GM19467 (cell line): ENCODE measurements around the gene KRT32.

Experiments
- ATAC-seq: cut with Tn5 transposase; IDR thresholded peaks from one replicate; pipeline ENCODE4 v1.9.1; 2021; ENCODE audit warnings: mild to moderate bottlenecking, moderate library complexity; ENCODE audit not compliant: unreplicated experiment

The KRT32 gene

DNA sequence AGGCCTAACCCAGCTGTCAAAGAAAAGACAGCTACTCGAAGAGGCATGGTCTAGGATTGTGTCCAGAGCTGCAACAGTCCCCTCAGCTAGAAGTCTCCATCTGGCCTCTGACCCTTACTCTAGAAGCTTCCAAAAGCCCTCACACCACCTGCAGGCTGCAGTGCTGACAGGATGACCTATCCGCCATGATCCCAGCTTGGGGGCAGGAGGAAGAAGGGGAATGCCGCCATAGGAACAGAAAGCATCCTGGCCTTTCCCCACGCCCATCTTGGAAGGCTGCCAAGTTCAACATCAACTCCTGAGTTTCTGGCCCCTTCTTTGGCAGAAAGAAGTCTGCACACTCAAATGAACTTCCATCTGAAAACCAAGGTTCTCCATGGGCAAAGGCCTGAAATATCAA lies 25.6 kb upstream of the KRT32 start:
- ATAC-seq, result no peak

DNA sequence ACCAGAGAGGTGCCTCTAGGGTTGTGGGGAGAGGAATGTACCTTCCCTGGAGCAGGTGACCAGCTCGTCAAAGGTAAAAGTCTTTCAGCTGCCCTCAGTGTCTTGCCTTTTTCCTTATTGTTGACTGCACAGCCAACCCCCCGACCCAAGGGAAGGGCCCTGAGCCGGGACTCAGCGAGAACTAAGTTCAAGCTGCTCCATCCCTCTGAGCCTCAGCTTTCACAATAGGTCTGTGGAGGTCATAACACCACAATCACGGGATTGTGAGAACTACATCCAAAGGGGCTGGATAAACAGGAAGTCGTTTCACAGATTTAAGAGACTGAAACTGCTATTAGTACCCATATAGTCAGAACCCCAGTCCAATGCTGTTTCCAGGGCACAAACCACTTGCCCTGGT lies 25.2 kb upstream of the KRT32 start:
- no peak for ATAC-seq

DNA sequence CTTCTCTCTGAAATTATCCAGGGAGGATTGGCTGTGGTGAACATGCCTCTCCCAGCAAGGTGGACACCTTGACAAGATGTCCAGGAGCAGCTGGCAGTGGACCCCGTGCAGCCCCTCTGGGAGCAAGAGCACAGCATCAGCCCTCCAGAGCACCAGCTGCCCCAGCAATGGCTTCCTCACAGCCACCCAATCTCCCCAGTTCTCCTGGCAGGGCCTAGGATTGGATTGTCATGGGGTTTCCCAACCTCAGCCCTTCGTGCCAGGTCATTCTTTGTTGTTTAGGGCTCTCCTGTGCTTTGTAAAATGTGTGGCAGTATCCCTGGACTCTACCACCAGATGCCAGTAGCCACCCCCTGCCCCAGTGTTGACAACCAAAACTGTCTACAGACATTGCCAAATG lies 24.3 kb upstream of the KRT32 start:
- no peak for ATAC-seq

DNA sequence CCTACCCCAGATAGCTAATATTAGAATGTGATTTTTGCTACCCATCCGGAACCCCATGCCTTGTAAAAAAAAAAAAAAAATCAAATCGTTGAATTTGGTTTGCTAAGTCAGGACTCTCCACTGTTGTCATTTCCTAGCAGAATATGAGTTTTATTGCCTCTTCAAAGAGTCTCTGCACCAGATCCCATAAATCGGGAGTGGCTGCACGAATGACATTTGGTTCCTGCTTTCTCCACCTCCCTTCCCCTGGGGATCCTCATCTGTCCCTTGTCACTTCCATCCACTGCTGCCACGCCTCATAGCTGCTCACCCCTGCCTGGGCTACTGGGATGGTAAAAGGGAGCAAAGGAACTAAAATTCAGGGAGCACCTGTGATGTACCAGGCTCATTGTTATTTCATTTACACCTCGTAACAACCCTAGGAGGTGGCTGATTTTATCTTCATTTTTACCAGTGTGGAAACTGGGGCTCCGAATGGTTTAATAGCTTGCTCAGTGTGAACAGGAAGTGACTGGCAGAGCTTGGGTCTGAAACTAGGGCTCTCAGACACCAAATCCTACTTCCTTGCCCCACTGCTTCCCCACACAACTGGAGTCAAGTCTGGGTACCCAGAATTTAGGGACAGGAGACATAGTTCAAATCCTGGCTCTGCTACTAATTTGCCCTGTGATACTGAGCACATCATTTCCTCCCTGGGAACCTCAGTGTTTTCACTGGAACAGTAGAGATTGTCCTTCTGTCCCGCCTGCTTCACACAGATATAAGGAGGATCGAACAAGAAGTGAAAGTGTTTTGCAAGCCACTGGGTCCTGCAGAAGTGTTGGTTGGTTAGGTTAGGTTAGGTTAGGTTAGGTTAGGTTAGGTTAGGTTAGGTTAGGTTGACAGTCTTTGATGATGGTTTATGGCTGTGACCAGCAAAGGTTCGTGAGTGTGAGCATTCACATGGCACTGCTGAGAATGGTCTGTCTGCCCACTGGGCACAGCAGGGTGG lies 23.1 kb upstream of the KRT32 start:
- ATAC-seq, result no peak

DNA sequence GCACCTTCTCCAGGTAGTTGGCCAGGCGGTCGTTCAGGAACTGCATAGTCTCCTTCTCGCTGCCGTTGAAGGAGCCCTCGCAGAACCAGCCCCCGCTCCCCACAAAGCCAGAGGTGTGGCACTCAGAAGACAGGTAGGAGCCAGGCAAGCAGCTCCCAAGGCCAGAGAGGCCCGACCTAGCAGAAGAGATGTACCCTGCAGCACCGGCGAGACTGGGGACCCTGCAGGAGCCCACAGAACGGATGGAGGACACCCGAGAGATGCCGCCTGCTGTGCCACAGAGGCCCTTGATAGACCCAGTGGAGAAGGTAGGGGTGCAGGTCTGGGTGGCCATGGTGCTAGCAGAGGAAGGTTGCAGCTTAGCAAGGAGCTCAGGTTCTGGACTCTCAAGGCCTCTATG lies 22.3 kb upstream of the KRT32 start, which contains the start of gene KRT36:
Gene KRT36 (minus strand): TSS at position 380 of the 400 bp plus-strand sequence. CDS start 46 bp downstream, at position 334.
- no peak for ATAC-seq

- no peak for ATAC-seq
Observed at GRCh38 chr17:41486809-41487530, 19.8 kb upstream of the KRT32 start.

GRCh38 chr17:41486316-41486715 lies 19.1 kb upstream of the KRT32 start:
- ATAC-seq, result no peak

DNA sequence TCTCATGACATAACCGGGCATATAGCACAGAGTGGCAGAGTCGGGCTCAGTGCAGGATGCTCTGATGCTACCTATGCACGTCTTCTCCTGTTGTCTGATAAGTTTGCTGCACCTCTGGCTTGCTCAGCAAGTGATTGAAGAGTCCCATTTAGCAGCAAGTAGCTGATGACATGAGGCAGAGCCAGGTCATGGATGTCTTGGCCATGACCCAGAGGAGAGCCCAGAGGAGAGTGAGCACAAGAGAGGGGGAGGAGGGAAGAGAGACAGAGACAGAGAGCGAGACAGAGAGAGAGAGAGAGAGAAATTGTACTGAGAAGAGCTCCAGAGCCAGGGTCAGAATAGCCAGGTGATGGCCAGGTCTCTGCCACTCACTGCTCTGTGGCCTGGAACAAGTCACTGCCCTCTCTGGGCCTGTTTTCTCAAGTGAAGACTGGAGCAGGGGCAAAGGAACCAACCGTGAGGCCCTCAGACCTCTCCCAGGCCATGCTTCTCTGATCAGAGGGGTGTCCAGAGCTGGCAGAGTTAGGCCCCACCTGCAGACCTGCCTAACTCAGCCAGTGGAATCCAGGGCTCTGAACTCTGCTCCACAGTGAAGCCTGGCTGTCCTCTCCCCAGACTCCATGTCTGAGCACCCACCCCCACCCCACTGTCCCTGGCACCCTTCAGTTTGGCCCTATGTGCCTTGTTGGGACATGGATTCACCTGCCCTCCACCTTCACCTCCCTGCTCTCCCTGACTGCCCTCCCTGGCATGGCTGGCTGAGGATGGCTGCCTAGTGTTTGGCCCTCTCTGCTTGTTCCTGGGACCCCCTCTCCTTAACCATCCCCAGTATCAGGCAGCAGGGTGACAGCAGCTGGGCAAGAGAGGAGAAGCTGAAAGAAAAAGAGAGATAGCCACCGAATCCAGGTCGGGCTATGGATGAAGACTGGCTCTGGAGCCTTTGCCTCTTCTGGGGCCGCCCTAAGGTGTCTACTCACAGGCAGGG lies 18.0 kb upstream of the KRT32 start:
- no peak for ATAC-seq

DNA sequence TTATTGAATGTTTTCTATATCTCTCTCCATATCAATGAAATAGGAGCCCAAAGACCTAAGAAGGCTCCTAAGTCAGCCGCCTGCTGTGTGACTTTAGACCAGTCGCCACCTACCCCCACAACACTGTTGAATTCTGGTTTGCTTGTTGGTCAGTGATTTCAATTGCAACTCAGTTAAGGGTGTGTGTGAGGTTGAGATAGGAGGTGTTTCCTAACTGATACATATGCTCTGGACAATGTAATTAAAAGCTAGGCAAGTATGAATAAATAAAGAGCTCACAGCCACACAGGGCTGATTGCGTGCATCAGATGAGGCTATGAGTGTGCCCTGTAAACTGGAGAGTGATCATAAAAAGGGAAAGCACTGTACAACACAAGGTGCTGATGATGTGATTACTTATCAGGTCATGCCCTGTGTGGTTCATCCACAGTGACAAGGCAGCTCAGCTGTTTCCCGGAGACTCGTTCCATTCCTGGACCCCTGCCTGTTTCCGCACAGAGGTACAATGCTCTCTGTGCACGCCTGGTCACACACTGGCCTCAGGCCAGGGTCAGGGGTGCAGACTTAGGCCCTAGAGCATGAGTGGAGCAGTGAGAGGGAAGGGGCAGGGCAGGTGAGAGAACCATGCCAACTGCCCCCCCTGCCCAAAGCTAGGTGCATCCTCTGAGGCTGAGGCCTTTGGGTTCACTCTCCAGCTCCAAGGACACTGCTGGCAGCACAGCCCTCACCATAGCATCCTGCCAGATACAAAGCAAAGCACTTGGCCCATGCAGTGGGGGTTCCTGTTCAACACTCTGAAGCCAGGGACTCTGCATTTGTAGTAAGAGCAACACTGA lies 17.0 kb upstream of the KRT32 start:
- no peak for ATAC-seq

- ATAC-seq, result no peak
Observed at GRCh38 chr17:41483531-41483930, 16.3 kb upstream of the KRT32 start.

DNA sequence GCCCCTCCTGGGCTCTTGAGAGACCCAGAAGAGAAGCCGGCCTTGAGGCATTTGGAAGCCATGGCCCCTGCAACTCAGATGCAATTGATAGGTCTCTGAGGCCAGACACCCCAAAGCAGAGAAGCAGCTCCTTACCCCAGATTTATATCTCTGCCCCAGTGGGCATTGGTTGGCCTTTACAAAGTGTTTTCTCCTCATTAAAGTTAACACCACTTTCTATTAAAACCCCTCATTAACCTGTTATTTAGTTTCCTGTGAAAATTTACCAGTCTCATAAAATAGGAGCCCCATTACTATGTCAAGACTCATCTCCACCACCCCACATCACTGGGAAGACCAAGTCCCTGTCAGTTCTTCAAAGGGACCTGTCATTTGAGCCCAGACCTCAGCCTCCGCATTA lies 13.8 kb upstream of the KRT32 start, which contains the start of gene KRT35:
Gene KRT35 (minus strand): TSS at position 116 of the 400 bp plus-strand sequence. CDS start 54 bp downstream, at position 62.
- no peak for ATAC-seq

GRCh38 chr17:41480581-41480980 lies 13.4 kb upstream of the KRT32 start:
- no peak for ATAC-seq

DNA sequence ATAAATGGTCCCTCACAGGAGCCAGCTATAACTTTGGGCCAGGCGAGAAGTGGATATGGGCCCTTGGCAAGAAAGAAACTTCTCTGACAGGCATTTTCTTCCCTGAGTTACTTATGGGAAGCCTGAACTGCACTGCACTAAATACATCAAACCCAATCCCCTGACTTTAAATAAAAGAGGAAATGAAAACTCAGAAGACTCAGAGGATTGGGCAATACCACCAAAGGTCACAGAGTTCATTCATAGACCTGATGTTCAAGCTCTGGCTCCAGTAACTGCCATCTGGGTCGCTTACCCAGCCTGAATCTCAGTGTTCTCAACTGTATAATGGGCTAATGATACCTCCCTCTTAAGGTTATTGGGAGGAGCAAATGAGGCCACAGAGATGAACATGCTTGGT lies 12.9 kb upstream of the KRT32 start:
- ATAC-seq, result no peak

GRCh38 chr17:41478237-41478636 lies 11.1 kb upstream of the KRT32 start:
- ATAC-seq, result no peak

GRCh38 chr17:41476866-41477815 lies 10.0 kb upstream of the KRT32 start:
- ATAC-seq, result no peak

DNA sequence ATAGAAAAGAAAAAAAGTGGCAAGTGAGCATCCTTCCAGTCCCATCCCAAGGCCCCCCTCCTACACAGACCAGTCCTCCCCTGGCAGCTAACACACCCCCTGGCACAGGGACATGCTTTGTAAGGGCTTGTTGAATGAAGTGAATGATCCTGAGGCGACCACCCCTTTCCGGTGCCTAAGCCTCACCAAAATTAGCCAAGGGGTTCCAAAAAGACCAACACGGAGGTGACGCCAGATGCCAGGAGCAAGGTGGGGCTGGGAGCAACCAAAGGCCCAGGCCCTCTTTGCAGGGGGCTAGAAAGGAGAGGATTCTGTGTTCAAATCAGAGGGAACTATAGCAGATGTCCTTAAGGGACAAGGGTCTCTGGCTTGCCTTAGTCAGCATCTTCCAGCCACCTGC lies 8.2 kb upstream of the KRT32 start:
- ATAC-seq, result no peak

DNA sequence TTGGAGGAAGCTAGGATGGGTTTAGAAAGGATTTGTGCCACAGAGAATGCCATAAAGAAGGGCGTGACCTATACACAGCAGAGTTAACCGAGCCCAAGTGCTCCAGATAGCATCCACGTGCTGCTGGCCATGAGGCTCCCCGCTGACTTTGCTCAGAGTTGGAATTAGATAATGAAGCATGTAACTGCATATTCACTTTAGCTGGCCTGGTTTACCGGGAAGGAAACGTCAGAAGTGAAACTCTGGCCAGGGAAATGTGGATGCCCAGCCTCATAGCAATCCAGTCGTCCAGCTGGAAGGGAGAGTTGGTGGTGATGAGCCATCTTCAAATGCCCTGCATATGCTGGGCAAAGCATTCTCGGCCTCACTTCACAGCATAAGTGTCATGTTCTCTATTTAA lies 7.7 kb upstream of the KRT32 start:
- no peak for ATAC-seq

DNA sequence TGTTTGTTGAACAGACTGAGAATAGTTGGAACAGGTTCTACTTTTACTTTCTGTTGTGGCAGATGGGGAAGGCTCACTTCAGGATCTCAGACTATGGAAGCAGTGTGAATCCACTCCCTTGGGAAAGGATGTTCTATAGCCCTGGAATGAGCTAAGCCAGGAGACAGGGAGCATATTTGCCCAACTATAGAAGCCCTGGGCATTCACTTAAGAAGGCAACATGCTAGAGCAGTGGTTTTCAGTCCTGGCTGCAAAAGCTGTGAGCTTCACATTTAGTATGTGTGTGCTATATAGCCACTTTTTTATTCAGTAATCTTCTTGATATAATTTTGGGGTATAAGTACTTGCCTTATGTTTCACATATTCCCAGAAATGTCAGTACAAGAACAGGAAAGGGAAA lies 1.2 kb upstream of the KRT32 start:
- no peak for ATAC-seq

- ATAC-seq, result no peak
Observed at GRCh38 chr17:41467561-41467960, 375 bp upstream of the KRT32 start.
